Kidney epithelial cell (primary cell): ENCODE results near the gene ZNF74. TPM values are rescaled to one million over a fixed set of nuclear protein-coding genes. Genes with fewer than 3 reads are reported as not detected.

Source experiments
- DNase-seq: peaks from one replicate; pipeline ENCODE4 v3.0.0-alpha.2; 2010; ENCODE audit warnings: low read depth
- H3K27me3 ChIP-seq: 2 replicates; pipeline ENCODE4 v1.6.0; 2011; ENCODE audit warnings: low read length; ENCODE audit not compliant: control insufficient read depth, insufficient read depth
- H3K36me3 ChIP-seq: 2 replicates; pipeline ENCODE4 v1.5.1; 2011; ENCODE audit warnings: low read length; ENCODE audit not compliant: control insufficient read depth, insufficient read depth
- H3K4me3 ChIP-seq: 2 replicates; pipeline ENCODE4 v1.5.1; 2011; ENCODE audit warnings: low read depth, mild to moderate bottlenecking, control low read depth, low read length
- CTCF ChIP-seq: IDR thresholded peaks from 2 replicates; pipeline ENCODE4 v1.5.1; 2011; ENCODE audit warnings: mild to moderate bottlenecking, moderate library complexity, low read length, control low read depth, inconsistent platforms; ENCODE audit not compliant: insufficient read depth, poor library complexity, severe bottlenecking
- total RNA-seq: library from RNA; depleted of rRNA; stranded (reverse); fragments of >200 nt; gene quantifications from 2 replicates; pipeline ENCODE4 v1.2.3, GENCODE V29; 2015

ZNF74 gene
- total RNA-seq, 1 donor from 2014 or later: 23.5 TPM

GRCh38 chr22:20395181-20395906, 1.4 kb downstream of the ZNF74 start:
- no peak for TF ChIP-seq CTCF
- no peak overlapping the region for H3K4me3 ChIP-seq

GRCh38 chr22:20395907-20396287, 1.9 kb downstream of the ZNF74 start:
- H3K27me3 ChIP-seq: no peaks in the 10 kb centered on the region
- H3K4me3 ChIP-seq: no peak overlapping the region
- DNase-seq: no peak
- no peaks in the 10 kb centered on the region for H3K36me3 ChIP-seq
- no peak for TF ChIP-seq CTCF

More at GRCh38 chr22:20395181-20395906, 1.4 kb downstream of the ZNF74 start:
- Histone ChIP-seq H3K27me3 (no peaks in the 10 kb centered on the region), H3K36me3 (no peaks in the 10 kb centered on the region)
- no peak for DNase-seq

- DNase-seq: no peak
- H3K27me3 ChIP-seq: no peaks in the 10 kb centered on the region
- TF ChIP-seq CTCF: no peak
- H3K36me3 ChIP-seq: no peaks in the 10 kb centered on the region
- no peak overlapping the region for H3K4me3 ChIP-seq
These were observed 2.7 kb downstream of the ZNF74 start for GRCh38 chr22:20396639-20397038.

GRCh38 chr22:20397498-20397897, 3.5 kb downstream of the ZNF74 start:
- no peak for TF ChIP-seq CTCF
- Histone ChIP-seq H3K4me3 (no peak overlapping the region), H3K36me3 (no peaks in the 10 kb centered on the region), H3K27me3 (no peaks in the 10 kb centered on the region)
- no peak for DNase-seq

GRCh38 chr22:20398420-20398819, 4.5 kb downstream of the ZNF74 start:
- Histone ChIP-seq H3K36me3 (no peaks in the 10 kb centered on the region), H3K4me3 (no peak overlapping the region), H3K27me3 (no peaks in the 10 kb centered on the region)
- no peak for TF ChIP-seq CTCF
- no peak for DNase-seq
